HG02763 (cell line): ENCODE measurements around the gene SPTB.
"Not testable (repeated sequence)": the region's sequence is repeated elsewhere in the genome, so short reads cannot be mapped to it uniquely, and the experiment has no call there.

ENCODE experiments used
- ATAC-seq: cut with Tn5 transposase; IDR thresholded peaks from one replicate; pipeline ENCODE4 v1.9.1; 2021; ENCODE audit warnings: mild to moderate bottlenecking, moderate library complexity; ENCODE audit not compliant: unreplicated experiment

Gene SPTB

GRCh38 chr14:64824471-64824870 is 55.2 kb downstream of the SPTB start:
- no peak for ATAC-seq

- peak; percentile 67 for ATAC-seq
Observed at GRCh38 chr14:64823305-64823861, 56.3 kb downstream of the SPTB start.

- ATAC-seq: no peak
Observed at GRCh38 chr14:64821651-64822050, 58.1 kb downstream of the SPTB start.

DNA sequence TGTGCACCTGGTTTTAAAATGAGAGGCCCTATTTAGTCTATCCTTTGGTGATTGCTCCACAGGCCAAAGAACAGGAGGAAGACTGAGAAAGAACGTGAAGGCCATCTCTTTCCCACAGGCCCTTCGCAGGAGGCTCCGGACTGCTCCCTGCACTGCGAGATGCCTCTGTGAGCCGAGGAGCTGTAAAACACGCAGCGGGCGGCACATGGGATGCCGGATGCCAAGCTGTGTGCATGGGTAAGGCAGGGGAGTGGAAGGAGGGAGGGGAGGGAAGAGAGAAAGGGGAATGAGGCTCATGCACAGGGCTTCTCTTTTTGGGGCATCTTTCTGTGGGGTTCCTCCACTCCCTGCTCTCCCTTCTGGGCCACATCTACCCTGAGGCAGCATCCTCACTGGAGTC is 61.6 kb downstream of the SPTB start:
- ATAC-seq: no peak

DNA sequence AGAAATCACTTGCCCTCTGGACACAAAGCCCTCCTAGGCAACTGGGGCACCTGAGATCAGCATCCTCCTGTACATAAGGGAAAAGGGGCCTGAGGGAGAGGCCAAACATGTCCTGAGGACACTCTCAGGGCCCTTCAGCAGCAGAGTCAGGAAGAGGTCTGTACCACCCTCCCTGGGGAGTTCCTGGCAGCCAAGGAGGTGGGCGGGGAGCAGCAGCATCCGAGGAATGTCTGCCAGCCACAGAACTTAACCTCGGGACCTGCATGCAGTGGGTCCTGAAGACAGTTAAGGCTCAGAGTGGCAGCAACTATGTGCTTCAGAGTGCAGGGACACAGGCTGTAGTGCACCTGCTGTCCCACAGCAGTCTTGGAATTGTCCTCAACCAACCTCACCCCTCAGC is 62.1 kb downstream of the SPTB start:
- ATAC-seq: no peak

- ATAC-seq: no peak
Observed at GRCh38 chr14:64816221-64816783, 63.4 kb downstream of the SPTB start.

DNA sequence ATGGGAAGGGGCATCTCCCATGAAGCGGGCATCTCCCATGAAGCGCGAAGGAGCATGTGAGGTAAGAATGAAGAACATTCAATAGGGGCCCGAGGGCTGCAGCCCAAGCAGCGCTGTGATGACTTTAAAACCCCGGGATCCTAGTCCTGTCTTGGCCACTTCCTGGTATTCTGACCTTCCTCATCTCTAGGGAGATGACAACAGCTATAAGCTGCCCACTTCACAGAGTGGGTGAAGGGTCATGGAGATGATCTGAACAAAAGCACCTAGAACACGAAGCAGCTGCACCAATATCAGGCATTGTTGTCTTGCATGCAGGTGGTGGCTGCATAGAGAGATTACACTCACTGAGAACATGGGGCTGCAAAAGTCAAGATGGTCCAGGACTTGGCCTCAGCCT is 64.5 kb downstream of the SPTB start:
- ATAC-seq: no peak

DNA sequence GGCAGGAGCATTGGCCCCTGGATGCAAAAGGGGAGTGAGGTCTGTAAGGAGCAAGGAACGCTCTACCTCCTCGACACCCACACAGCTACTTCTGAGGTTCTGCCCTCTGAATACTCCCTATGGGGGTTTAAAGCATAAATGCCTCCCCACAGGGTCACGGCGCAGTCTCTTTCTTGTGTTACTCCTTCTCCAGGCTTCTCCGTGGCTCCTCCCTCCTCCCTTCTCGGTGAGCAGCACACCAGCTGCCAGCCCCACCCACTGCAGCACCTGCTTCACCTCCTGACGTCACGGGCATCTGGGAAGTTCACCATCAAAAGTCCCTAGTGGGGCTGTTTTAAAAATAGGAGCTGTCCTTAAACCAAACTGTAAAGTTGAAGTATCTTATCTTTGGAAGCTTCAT is 67.3 kb downstream of the SPTB start:
- no peak for ATAC-seq

- no peak for ATAC-seq
Observed at GRCh38 chr14:64811676-64812075, 68.0 kb downstream of the SPTB start.

DNA sequence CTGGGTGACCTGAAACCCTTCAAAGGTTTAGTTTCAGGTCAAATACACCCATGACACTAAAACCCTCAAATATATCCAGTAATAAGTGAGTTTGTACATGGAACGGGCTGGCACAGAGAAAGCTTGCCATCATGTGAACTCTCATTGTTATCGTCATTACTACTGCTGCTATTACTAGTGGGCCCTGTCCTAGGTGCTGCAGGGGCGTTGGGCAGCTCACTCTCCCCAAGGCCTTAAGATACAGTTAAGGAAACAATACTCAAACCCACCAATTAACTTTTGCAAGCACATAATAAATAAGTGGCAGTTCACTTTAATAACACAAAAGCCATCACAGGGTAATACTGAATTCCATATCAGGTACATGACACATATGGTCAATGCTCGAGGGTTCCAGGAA is 71.3 kb downstream of the SPTB start:
- no peak for ATAC-seq

- no peak for ATAC-seq
Observed at GRCh38 chr14:64807551-64807950, 72.2 kb downstream of the SPTB start.

DNA sequence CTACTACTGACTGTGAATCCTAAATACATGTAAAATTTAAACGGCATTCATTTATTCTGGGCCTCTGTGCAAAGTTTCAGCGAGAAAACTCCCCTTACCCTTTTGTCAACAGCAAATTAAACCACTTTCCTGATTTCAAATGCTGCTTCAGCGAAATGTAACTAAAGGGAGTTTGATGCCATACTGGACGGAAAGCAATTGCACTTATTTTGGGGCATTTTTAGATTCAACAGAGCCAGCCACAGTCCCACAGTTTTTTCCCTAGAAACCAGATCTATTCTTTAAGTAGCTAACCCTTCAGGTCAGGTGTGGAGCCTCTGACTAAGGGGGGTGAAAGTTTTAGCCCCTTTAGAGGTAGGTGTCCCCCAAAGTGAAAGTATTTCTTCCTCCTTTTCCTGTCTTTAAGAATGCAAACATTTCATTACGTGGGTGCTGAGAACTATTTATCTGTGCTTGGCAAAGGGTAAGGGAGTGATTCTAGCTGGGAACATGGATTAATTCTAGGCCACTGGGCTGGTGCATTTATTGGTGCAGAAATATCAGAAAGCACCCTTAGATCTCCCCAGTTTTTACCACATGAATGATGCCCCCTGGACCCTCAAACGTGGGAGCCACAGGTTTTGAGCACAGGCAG is 72.7 kb downstream of the SPTB start:
- no peak for ATAC-seq

DNA sequence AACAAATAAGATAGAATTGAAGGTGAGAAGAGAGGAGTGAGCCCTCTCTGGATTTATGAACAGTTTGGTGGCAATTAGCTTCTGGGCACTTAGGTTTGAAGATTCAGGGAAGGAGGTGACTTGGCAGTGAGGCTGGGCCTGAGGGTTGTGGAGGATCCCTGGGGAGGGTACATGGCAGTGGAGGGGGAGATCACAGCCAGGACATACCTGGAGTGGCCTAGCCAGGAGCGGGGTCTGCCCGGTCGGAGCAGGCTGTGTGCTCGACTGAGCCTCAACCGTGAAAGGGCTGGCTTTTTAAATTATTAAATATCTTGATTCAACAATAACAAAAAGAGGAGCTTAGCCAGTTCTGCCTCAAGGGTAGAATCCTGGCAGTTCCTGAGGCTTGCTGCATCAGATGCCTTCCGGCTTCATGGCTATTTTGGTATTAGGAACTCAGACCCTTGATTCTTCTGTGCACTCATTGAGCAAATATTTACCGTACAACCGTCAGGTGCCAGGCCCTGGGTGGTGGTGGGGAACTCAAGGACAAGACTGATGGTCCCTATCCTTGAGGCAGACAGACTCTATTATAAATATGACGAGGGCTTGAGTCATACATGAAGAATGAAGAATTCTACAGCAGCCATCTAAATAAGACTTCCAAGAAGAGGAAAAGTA is 73.4 kb downstream of the SPTB start:
- ATAC-seq: no peak

DNA sequence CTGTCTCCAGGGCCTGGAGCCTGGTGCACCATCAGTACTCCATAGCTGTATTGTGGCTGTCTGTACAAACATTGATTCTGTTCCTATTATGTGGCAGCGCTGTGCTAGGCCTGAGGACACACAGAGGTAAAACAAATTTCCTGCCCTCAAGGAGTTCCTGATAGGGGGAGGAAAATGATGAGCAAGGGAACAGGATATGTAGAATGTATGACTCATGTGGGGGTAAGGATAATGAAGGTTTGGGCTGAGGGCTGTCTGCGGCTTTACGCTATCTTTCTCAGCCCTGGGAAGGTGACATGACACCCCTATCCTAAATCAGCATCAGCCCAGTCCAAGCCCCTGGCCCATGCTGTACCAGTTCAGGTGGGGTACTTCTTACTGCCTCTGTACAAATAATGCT is 74.1 kb downstream of the SPTB start:
- ATAC-seq: not testable (repeated sequence)

- no peak for ATAC-seq
Observed at GRCh38 chr14:64804754-64805260, 74.9 kb downstream of the SPTB start.

- ATAC-seq: no peak
Observed at GRCh38 chr14:64801800-64802199, 77.9 kb downstream of the SPTB start.

- no peak for ATAC-seq
Observed at GRCh38 chr14:64801046-64801445, 78.7 kb downstream of the SPTB start.

- ATAC-seq: no peak
Observed at GRCh38 chr14:64800000-64800399, 79.7 kb downstream of the SPTB start.

- ATAC-seq: no peak
Observed at GRCh38 chr14:64799555-64799954, 80.2 kb downstream of the SPTB start.

- no peak for ATAC-seq
Observed at GRCh38 chr14:64796369-64796768, 83.3 kb downstream of the SPTB start.

- ATAC-seq: no peak
Observed at GRCh38 chr14:64795921-64796320, 83.8 kb downstream of the SPTB start.

DNA sequence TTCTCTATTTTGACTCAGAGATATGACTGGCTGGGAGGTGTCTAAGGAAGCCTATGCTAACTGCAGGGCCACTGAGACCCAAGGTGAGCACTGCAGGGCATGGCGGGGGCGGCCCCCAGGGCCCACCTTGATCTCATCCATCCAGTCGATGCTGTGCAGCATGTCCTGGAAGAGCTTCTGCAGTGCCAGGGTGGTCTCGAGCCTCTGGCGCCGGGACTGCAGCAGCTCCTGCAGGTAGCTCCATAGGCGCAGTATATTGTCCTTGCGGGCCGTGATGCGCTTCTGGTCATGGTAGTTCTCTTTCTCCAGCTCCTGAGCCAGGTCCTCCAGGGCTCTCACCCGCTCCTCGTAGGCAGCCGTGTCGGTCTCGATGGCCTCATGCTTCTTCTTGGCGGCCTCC is 84.5 kb downstream of the SPTB start:
- ATAC-seq: no peak
